ENCODE measurements around the gene TBC1D25. TPM values are rescaled to one million over a fixed set of nuclear protein-coding genes. Genes with fewer than 3 reads are reported as not detected.
"Not testable (repeated sequence)": the region's sequence is repeated elsewhere in the genome, so short reads cannot be mapped to it uniquely, and the experiment has no call there.

TBC1D25 gene
- total and polyA plus RNA-seq, 7 donors = 5.8 to 14.6 (median 10.4) TPM

DNA sequence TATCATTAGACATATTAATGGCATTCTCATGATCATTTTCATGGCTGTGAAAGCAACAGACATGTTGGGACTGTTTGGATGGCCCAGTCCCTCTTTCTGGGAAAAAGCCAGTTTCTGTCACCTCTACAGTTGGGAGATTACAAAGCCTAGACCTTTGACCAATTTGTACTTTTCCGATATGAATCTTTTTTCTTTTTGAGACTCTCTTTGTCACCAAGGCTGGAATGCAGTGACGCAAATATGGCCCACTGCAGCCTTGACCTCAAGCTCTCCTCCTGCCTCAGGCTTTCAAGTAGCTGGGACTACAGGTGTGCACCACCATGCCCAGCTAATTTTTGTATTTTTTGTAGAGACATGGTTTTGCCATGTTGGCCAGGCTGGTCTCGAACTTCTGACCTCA is 9.4 kb downstream of the TBC1D25 start:
- intact Hi-C loops (cut with DNase I) = no loop called here
- Histone ChIP-seq H3K4me3 (no peak overlapping the region), H3K27ac (no peak overlapping the region), H3K9me3 (no peaks in the 10 kb centered on the region), H3K27me3 (peaks cover 0 to 3% (median 0%) of the 10 kb centered on the region in 3 donors), H3K4me1 (no peaks in the 10 kb centered on the region), H3K36me3 (peaks cover 0 to 8% (median 3%) of the 10 kb centered on the region in 4 donors)
- TF ChIP-seq EP300 (IDR thresholded peaks at IDR 0.05) = no peak
- TF ChIP-seq POLR2AphosphoS5 (IDR thresholded peaks at IDR 0.05) = no peak
- TF ChIP-seq POLR2A (IDR thresholded peaks at IDR 0.05) = no peak
- TF ChIP-seq, protein P1, sequence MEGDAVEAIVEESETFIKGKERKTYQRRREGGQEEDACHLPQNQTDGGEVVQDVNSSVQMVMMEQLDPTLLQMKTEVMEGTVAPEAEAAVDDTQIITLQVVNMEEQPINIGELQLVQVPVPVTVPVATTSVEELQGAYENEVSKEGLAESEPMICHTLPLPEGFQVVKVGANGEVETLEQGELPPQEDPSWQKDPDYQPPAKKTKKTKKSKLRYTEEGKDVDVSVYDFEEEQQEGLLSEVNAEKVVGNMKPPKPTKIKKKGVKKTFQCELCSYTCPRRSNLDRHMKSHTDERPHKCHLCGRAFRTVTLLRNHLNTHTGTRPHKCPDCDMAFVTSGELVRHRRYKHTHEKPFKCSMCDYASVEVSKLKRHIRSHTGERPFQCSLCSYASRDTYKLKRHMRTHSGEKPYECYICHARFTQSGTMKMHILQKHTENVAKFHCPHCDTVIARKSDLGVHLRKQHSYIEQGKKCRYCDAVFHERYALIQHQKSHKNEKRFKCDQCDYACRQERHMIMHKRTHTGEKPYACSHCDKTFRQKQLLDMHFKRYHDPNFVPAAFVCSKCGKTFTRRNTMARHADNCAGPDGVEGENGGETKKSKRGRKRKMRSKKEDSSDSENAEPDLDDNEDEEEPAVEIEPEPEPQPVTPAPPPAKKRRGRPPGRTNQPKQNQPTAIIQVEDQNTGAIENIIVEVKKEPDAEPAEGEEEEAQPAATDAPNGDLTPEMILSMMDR (IDR thresholded peaks at IDR 0.05) = no peak
- DNase-seq = no peak
- WGBS, 2 donors = 98 to 99% methylated on average over 3 of the region's 3 CpGs

DNA sequence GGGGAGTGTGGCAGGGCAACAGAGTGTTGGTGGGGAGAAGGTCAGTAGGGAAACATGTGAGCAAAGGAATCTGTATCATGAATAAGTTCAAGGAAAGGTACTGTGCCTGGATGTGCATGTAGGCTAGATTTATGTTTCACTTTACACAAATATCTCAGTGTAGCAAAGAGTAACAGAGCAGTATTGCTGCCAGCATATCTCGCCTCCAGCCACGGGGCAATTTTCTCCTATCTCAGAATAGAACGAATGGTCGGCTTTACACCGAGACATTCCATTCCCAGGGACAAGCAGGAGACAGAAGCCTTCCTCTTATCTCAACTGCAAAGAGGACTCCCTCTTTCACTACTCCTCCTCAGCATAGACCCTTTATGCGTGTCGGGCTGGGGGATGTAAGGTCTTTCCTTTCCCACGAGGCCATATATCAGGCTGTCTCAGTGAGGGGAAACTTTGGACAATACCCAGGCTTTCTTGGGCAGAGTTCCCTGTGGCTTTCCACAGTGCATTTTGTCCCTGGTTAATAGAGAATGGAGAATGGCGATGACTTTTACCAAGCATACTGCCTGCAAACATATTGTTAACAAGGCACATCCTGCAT is 16.3 kb downstream of the TBC1D25 start:
- H3K4me1 ChIP-seq; H3K27me3 ChIP-seq; intact Hi-C loops (cut with DNase I); H3K27ac ChIP-seq; H3K4me3 ChIP-seq; H3K9me3 ChIP-seq: not testable (repeated sequence)
- 91 to 98% methylated on average over 9 of the region's 9 CpGs for WGBS, 2 donors
- H3K36me3 ChIP-seq = peaks cover 0 to 30% (median 9%) of the 10 kb centered on the region in 4 donors
- DNase-seq = peak; percentile 12

DNA sequence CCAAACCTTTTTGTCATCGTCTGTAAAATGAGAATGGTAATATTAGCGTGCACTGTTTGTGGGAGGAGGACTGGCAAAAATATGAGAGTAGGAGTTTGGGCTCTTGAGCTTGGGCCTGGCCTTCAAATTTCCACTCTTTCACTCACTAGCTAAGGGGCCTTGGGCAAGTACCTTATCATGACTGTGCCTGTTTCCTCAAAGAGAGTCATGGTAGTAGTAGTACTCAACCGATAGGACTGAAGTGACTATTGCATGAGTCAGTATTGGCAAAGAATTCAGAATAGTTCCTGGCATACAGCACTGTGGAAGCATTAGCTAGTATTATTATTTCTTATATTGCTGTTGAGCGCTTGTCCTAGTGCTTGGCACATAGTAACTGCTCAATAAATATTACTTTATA is 18.8 kb downstream of the TBC1D25 start:
- H3K9me3 ChIP-seq = no peaks in the 10 kb centered on the region
- peaks cover 0 to 34% (median 9%) of the 10 kb centered on the region in 4 donors for H3K36me3 ChIP-seq
- no peak overlapping the region for H3K27ac ChIP-seq
- no peaks in the 10 kb centered on the region for H3K4me1 ChIP-seq
- DNase-seq = no peak
- H3K27me3 ChIP-seq = no peaks in the 10 kb centered on the region
- no peak overlapping the region for H3K4me3 ChIP-seq
- intact Hi-C loops (cut with DNase I) = no loop called here
- WGBS, 2 donors = 88 to 90% methylated on average over 4 of the region's 4 CpGs
- no peak for TF ChIP-seq POLR2AphosphoS5 (IDR thresholded peaks at IDR 0.05)
- TF ChIP-seq, protein P1 (IDR thresholded peaks at IDR 0.05) = no peak
- TF ChIP-seq POLR2A (IDR thresholded peaks at IDR 0.05) = no peak
- no peak for TF ChIP-seq EP300 (IDR thresholded peaks at IDR 0.05)

DNA sequence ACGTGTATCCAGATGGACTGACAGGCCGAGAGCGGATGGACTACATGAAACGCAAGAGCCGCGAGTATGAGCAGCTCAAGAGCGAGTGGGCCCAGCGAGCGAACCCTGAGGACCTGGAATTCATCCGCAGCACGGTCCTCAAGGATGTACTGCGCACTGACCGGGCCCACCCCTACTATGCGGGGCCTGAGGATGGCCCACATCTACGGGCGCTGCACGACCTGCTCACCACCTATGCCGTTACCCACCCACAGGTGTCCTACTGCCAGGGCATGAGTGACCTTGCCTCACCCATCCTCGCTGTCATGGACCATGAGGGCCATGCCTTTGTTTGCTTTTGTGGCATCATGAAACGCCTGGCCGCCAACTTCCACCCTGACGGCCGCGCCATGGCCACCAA is 20.1 kb downstream of the TBC1D25 start:
- TF ChIP-seq, protein P1 (IDR thresholded peaks at IDR 0.05) = no peak
- no peak for TF ChIP-seq POLR2AphosphoS5 (IDR thresholded peaks at IDR 0.05)
- no peak for TF ChIP-seq POLR2A (IDR thresholded peaks at IDR 0.05)
- no peak for TF ChIP-seq EP300 (IDR thresholded peaks at IDR 0.05)
- intact Hi-C loops (cut with DNase I) = no loop called here
- WGBS, 2 donors = 95 to 97% methylated on average over 24 of the region's 24 CpGs
- H3K9me3 ChIP-seq = no peaks in the 10 kb centered on the region
- peaks cover 0 to 34% (median 9%) of the 10 kb centered on the region in 4 donors for H3K36me3 ChIP-seq
- H3K27ac ChIP-seq = no peak overlapping the region
- H3K4me1 ChIP-seq = no peaks in the 10 kb centered on the region
- no peaks in the 10 kb centered on the region for H3K27me3 ChIP-seq
- H3K4me3 ChIP-seq = no peak overlapping the region
- peak; percentile 57 for DNase-seq

DNA sequence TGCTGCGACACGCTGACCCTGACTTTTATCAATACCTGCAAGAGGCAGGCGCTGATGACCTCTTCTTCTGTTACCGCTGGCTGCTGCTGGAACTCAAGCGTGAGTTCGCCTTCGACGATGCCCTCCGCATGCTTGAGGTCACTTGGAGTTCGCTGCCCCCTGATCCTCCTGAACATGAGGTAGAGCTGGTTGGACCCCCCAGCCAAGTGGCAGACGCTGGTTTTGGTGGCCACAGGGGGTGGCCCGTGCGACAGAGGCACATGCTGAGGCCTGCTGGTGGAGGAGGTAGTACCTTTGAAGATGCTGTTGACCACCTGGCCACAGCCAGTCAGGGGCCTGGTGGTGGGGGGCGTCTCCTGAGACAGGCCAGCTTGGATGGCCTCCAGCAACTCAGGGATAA is 20.5 kb downstream of the TBC1D25 start:
- Histone ChIP-seq H3K36me3 (peaks cover 0 to 34% (median 9%) of the 10 kb centered on the region in 4 donors), H3K27ac (no peak overlapping the region), H3K4me1 (no peaks in the 10 kb centered on the region), H3K4me3 (no peak overlapping the region), H3K27me3 (no peaks in the 10 kb centered on the region), H3K9me3 (no peaks in the 10 kb centered on the region)
- intact Hi-C loops (cut with DNase I) = no loop called here
- TF ChIP-seq EP300 (IDR thresholded peaks at IDR 0.05) = no peak
- no peak for TF ChIP-seq POLR2AphosphoS5 (IDR thresholded peaks at IDR 0.05)
- TF ChIP-seq, protein P1 (IDR thresholded peaks at IDR 0.05) = no peak
- no peak for TF ChIP-seq POLR2A (IDR thresholded peaks at IDR 0.05)
- DNase-seq = peak; percentile 38
- WGBS, 2 donors = 97 to 98% methylated on average over 14 of the region's 14 CpGs
